ENCODE measurements around the gene ZNHIT2.

DNA sequence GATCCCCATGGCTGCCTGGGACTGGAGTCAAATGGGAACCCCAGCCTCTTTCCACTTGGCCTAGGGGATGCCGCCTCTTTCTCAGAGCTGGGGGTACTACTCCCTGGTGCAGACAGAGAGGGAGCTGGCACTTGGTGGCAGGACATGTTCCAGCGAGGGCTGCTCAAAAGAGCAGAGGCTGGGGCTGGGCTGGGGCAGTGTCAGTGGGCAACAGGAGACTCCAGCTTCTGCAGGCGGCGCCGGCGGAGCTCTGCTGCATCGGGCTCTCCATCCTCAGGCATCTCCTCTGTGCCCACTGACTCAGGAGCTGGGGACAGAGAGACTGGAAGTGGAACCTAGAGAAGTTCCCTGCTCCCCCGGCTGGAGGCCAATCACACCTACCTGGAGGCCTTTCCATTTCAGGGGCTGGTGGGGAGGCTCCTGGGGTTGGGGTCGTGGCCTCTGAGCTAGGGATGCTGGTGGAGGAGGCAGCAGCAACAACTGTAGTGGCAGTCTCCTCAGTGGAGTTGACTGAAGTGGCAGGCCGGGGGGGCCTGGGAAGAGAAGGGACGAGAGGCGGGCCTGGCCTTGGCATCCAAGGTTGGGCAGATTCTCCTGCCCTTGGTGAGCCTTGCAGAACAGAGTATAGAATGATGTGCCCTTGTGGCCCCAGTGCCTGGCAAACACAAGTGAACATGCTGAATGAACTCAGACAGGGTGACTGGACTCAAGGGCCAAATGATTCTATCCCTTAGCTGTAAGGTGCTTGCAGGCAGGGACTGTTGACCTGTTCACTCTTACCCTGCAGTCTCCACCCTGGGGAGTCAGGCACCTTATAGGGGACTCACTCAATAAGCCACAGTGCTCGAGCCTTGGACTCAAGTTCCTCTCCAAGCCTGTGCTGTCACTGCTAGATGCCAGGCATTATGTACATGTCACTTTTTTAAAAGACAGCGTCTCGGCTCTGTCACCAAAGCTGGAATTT, 11.0 kb upstream of the ZNHIT2 start:
- TF ChIP-seq, protein P1, sequence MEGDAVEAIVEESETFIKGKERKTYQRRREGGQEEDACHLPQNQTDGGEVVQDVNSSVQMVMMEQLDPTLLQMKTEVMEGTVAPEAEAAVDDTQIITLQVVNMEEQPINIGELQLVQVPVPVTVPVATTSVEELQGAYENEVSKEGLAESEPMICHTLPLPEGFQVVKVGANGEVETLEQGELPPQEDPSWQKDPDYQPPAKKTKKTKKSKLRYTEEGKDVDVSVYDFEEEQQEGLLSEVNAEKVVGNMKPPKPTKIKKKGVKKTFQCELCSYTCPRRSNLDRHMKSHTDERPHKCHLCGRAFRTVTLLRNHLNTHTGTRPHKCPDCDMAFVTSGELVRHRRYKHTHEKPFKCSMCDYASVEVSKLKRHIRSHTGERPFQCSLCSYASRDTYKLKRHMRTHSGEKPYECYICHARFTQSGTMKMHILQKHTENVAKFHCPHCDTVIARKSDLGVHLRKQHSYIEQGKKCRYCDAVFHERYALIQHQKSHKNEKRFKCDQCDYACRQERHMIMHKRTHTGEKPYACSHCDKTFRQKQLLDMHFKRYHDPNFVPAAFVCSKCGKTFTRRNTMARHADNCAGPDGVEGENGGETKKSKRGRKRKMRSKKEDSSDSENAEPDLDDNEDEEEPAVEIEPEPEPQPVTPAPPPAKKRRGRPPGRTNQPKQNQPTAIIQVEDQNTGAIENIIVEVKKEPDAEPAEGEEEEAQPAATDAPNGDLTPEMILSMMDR (IDR thresholded peaks at IDR 0.05; ENCODE audit: low read depth, low read length), result no peak
- TF ChIP-seq EZH2phosphoT487 (IDR thresholded peaks at IDR 0.05; ENCODE audit: low read depth), result no peak
